ENCODE measurements around the gene RAB26.
"Not testable (repeated sequence)": the region's sequence is repeated elsewhere in the genome, so short reads cannot be mapped to it uniquely, and the experiment has no call there.

The RAB26 gene

GRCh38 chr16:2147981-2148671 lies at the start of gene RAB26:
Gene RAB26 (plus strand): TSS chr16:2148625. CDS start chr16:2148784, 159 bp downstream.
- Histone ChIP-seq H3K27ac (peak within 1 kb of the TSS in 9 of 21 experiments; percentile 25 to 70 (median 47)), H3K4me3 (peak within 1 kb of the TSS; percentile 3 to 47 (median 36))

- H3K27ac ChIP-seq: not testable (repeated sequence)
Observed at GRCh38 chr16:2101581-2101980, 46.8 kb upstream of the RAB26 start.

DNA sequence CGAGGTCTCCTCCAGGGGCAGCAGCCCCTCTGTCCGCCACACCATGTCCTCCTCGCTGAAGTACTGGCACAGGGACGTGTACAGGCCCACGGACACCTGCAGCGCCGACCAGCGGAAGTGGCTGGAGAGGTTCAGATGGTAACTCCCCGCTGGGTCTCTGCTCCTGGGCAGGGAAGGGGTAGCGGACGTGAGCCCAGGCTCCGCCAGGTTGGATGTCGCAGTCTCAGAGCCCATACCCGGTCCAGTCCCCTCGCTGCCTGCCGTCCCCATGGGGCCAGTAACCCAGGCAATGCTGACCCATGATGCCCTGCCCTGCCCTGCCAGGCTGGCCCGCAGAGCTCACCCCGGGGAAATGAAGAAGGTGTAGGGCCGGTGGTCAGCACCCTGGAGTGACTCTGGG lies 46.0 kb upstream of the RAB26 start:
- H3K27ac ChIP-seq: no peak overlapping the region
- H3K4me3 ChIP-seq: no peak overlapping the region

More at GRCh38 chr16:2101581-2101980, 46.8 kb upstream of the RAB26 start:
- not testable (repeated sequence) for H3K4me3 ChIP-seq

DNA sequence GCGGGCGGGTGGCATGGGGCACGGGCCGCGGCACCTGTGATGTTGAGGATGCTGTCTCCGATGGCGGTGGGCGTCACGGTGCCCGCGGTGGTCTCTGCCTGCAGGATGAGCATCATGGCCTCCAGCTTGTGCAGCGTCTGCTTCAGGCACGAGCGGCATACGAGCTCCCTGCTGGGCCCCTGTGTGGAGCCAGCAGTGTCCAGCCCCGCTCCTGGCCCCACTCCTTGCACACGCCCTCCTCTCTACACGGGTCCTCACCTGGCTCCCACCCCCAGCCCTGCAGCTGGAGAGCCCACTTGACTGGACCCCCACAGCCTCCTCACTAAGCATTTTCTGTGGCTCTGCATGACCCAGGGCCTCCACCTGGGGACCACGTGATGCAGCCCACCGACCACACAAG lies 44.0 kb upstream of the RAB26 start:
- not testable (repeated sequence) for H3K4me3 ChIP-seq, H3K27ac ChIP-seq

- H3K4me3 ChIP-seq, H3K27ac ChIP-seq: not testable (repeated sequence)
Observed at GRCh38 chr16:2105291-2105690, 43.1 kb upstream of the RAB26 start.

GRCh38 chr16:2105769-2106168 lies 42.7 kb upstream of the RAB26 start:
- not testable (repeated sequence) for H3K4me3 ChIP-seq, H3K27ac ChIP-seq

DNA sequence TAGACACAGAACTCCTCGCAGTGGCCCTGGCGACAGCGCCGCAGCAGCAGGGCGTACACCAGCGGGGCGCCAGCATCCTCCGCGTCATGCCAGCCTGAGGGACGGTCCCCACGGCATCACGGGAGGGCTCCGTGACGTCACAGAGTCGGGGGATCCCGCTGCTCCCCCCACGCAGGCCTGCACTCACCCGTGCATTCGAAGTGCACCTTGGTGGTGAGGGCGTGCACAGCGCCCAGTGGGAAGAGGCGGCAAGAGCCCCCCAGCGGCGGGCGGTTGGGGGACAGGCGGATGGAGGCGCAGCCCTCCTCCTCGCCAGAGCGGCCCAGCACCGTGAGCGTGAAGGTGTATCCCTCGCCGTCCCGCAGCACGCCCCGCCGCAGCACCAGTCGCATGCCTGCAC lies 42.2 kb upstream of the RAB26 start:
- H3K27ac ChIP-seq, H3K4me3 ChIP-seq: not testable (repeated sequence)

DNA sequence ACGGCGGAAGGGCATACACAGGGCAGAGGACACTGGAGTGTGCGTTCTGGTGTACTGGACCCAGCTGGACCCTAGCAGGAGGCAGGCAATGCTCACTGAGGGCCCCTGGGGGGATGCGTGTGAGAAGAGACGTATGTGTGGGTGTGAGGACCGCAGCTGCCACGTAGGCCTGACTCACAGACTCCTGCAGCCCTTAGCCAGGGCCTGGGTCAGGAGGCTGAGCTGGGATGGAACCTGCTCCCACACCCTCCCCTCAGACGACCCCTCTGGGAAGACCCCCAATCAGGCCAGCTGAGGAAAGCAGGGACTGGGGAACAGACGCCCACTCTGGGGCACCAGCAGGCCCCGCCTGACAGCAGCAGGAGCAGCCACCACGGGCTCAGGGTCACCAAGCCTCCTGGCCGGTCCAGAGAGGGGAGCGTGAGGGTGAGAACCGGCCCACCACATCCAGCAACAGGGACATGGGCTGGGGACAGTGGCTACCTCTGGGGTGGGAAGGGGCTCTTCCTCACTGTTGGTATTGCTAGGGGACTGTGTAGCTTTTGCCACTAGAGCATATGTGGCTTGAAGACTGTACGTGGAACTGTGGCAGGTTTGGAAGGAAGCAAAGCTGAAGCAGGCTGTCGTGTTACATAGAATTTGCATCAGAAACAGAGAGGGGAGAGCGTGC lies 41.2 kb upstream of the RAB26 start:
- H3K27ac ChIP-seq, H3K4me3 ChIP-seq: not testable (repeated sequence)

GRCh38 chr16:2107791-2108125 lies 40.7 kb upstream of the RAB26 start:
- H3K4me3 ChIP-seq, H3K27ac ChIP-seq: not testable (repeated sequence)

GRCh38 chr16:2108446-2109270 lies 39.8 kb upstream of the RAB26 start:
- not testable (repeated sequence) for H3K27ac ChIP-seq, H3K4me3 ChIP-seq

DNA sequence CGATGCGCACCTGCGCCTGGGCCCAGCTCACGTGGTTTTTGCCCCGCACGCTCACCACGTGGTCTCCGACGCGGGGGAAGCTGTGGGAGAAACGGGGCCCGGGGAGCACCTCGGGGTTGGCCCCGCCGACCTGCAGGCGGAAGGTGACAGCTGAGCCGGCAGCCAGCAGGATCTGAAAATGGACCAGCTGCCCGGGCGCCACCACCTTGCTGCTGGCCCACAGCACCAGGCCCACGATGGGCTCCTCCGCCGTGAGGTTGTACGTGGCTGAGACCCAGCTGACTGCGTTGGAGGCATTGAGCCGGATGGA lies 39.2 kb upstream of the RAB26 start:
- not testable (repeated sequence) for H3K4me3 ChIP-seq, H3K27ac ChIP-seq

DNA sequence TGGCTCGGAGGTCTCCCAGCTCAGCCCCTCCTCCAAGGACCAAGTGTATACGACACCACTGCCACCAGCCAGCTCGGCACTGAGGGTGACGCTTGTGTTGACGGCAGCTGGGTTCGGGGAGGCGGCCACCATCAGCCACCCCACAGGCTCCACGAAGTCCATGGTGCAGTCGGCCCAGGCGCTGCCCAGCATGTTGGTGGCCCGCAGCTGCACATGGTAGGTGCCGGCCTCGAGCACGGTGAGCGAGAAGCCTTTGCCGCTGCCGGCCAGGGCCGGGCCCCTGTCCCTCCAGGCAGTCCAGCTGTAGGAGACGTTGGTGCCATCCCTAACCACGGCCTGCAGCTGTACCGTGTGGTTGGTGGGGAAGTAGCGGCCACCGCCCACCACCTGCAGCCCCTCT lies 38.6 kb upstream of the RAB26 start:
- H3K4me3 ChIP-seq: not testable (repeated sequence)

GRCh38 chr16:2110332-2111008 lies 38.0 kb upstream of the RAB26 start:
- H3K27ac ChIP-seq, H3K4me3 ChIP-seq: not testable (repeated sequence)

More for the DNA sequence above, 38.6 kb upstream of the RAB26 start:
- H3K27ac ChIP-seq: not testable (repeated sequence)

DNA sequence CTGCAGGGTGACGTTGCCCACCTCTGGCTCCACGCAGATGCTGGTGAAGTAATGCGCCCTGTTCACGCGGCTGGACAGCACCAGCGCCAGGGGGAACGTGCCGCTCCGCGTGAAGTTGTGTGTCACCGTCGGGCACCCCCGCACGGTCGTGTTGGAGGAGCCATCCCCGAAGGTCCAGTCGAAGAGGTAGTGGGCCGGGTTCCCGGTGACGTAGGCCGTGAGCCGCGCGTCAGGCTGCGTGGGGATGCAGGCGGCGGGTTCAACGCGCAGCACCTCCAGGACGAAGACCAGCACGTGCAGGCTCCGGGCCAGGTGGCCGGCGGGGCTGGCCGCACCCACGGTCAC lies 37.4 kb upstream of the RAB26 start:
- H3K27ac ChIP-seq: not testable (repeated sequence)

GRCh38 chr16:2111412-2112335 lies 36.8 kb upstream of the RAB26 start:
- not testable (repeated sequence) for H3K27ac ChIP-seq, H3K4me3 ChIP-seq

More for the DNA sequence above, 37.4 kb upstream of the RAB26 start:
- not testable (repeated sequence) for H3K4me3 ChIP-seq

GRCh38 chr16:2112539-2113106 lies 35.8 kb upstream of the RAB26 start:
- not testable (repeated sequence) for H3K27ac ChIP-seq

GRCh38 chr16:2114225-2114624 lies 34.2 kb upstream of the RAB26 start:
- H3K27ac ChIP-seq, H3K4me3 ChIP-seq: not testable (repeated sequence)

More at GRCh38 chr16:2112539-2113106, 35.8 kb upstream of the RAB26 start:
- not testable (repeated sequence) for H3K4me3 ChIP-seq

- not testable (repeated sequence) for H3K27ac ChIP-seq, H3K4me3 ChIP-seq
Observed at GRCh38 chr16:2114885-2115590, 33.4 kb upstream of the RAB26 start.

All from skin epidermis (tissue), 12 donors.